ENCODE measurements around the gene PSG4. TPM values are rescaled to one million over a fixed set of nuclear protein-coding genes. Genes with fewer than 3 reads are reported as not detected.

The PSG4 gene
- total RNA-seq = 9.7 and 16.0 TPM in 2 replicates

DNA sequence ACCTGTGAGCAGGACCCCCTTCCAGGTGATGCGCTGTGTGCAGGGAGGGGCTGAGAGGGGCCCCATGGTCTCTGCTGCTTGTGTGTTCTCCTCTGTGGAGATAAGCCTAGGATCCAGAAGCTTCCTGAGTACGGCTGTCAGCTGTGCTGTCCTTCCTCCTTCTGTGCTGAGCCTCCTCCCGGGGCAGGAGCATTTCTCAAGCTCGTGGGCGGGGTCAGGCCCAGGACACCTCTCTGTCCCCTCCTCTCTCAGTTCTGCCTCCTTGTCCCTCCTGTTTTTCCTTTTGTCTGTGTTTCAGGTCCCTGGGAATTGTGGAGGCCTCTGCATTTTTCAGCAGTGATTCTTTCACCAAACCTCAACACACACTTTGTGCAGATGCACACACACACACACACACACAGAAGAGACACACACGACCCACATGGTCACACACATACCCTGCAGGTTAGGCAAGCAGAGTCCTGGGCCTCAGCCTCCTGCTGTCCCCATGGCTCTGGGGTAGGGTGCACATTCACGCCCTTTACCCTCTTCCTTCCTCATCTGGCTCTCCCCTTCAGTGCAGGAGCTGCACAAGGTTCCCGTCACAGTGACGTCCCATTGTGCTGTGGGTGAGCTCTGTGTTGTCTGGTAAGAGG, at the start of gene PSG4:
PSG4 (minus strand) TSS at position 168 of the 635 bp plus-strand sequence; CDS start at position 66, 102 bp downstream.

DNA sequence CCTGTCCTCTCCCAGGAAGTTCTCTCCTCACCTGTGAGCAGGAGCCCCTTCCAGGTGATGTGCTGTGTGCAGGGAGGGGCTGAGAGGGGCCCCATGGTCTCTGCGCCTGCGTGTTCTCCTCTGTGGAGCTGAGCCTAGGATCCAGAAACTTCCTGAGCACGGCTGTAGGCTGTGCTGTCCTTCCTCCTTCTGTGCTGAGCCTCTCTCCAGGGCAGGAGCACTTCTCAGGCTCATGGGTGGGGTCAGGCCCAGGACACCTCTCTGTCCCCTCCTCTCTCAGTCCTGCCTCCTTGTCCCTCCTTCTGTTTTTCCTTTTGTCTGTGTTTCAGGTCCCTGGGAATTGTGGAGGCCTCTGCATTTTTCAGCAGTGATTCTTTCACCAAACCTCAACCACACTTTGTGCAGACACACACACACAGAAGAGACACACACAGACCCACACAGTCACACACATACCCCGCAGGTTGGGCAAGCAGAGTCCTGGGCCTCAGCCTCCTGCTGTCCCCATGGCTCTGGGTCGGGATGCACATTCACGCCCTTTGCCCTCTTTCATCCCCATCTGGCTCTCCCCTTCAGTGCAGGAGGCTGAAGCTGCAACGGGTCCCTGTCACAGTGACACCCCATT, 19.0 kb downstream of the PSG4 start, which contains the start of gene PSG5:
PSG5 (minus strand) TSS at position 226 of the 625 bp plus-strand sequence; CDS start at position 95, 131 bp downstream.

Other genes with a start within 250 kb of the PSG4 start
- 0.11 TPM in 1 of 2 replicates, not detected in the other for gene PSG11, start 179.2 kb downstream of the PSG4 start, total RNA-seq
- gene PSG2, start 122.9 kb downstream of the PSG4 start, total RNA-seq = 0.12 TPM in 1 of 2 replicates, not detected in the other
- 3.2 and 5.0 TPM in 2 replicates for gene PSG5, start 19.1 kb downstream of the PSG4 start, total RNA-seq
- gene PSG9, start 63.9 kb upstream of the PSG4 start, total RNA-seq = 0.11 and 0.12 TPM in 2 replicates
- gene CD177, start 148.0 kb upstream of the PSG4 start, total RNA-seq = 0.25 and 0.55 TPM in 2 replicates
- gene TEX101, start 209.3 kb upstream of the PSG4 start, total RNA-seq = not detected in 2 replicates